RCC 7860 (cell line): ENCODE data around the gene FOXN3.

Source experiments
- DNase-seq: peaks from one replicate; pipeline ENCODE4 v3.0.0-alpha.2; 2015; ENCODE audit warnings: low spot score
- FAIRE-seq: peaks from 2 replicates; lab custom pipeline; 2012; peaks lifted over from hg19 to GRCh38; lab: Jason Lieb, UNC

The FOXN3 gene

GRCh38 chr14:89241257-89241656 lies 175.8 kb downstream of the FOXN3 start:
- no peak for FAIRE-seq
- DNase-seq, result no peak

- FAIRE-seq, result no peak
- DNase-seq, result no peak
Measured at GRCh38 chr14:89240414-89240813, 176.6 kb downstream of the FOXN3 start.

GRCh38 chr14:89239023-89239422 lies 178.0 kb downstream of the FOXN3 start:
- FAIRE-seq, result no peak

GRCh38 chr14:89237921-89238529 lies 179.0 kb downstream of the FOXN3 start:
- FAIRE-seq (no peak), DNase-seq (no peak)

More at GRCh38 chr14:89239023-89239422, 178.0 kb downstream of the FOXN3 start:
- DNase-seq, result no peak

- DNase-seq (no peak), FAIRE-seq (no peak)
Measured at GRCh38 chr14:89236851-89237250, 180.2 kb downstream of the FOXN3 start.

- FAIRE-seq (no peak), DNase-seq (no peak)
Measured at GRCh38 chr14:89233184-89233583, 183.8 kb downstream of the FOXN3 start.

- DNase-seq, result no peak
Measured at GRCh38 chr14:89232265-89233070, 184.6 kb downstream of the FOXN3 start.

GRCh38 chr14:89231426-89232113 lies 185.5 kb downstream of the FOXN3 start:
- DNase-seq, result no peak
- FAIRE-seq, result no peak

More at GRCh38 chr14:89232265-89233070, 184.6 kb downstream of the FOXN3 start:
- FAIRE-seq, result no peak

GRCh38 chr14:89228921-89229639 lies 188.0 kb downstream of the FOXN3 start:
- FAIRE-seq (no peak), DNase-seq (no peak)

GRCh38 chr14:89227496-89227836 lies 189.6 kb downstream of the FOXN3 start:
- DNase-seq, result no peak
- FAIRE-seq, result no peak

- FAIRE-seq (no peak), DNase-seq (no peak)
Measured at GRCh38 chr14:89226801-89227495, 190.1 kb downstream of the FOXN3 start.

- FAIRE-seq (no peak), DNase-seq (no peak)
Measured at GRCh38 chr14:89225607-89226006, 191.4 kb downstream of the FOXN3 start.

GRCh38 chr14:89221109-89221810 lies 195.8 kb downstream of the FOXN3 start:
- FAIRE-seq (no peak), DNase-seq (no peak)

GRCh38 chr14:89219051-89219450 lies 198.0 kb downstream of the FOXN3 start:
- FAIRE-seq (no peak), DNase-seq (no peak)

- DNase-seq, result no peak
- FAIRE-seq, result no peak
Measured at GRCh38 chr14:89217891-89218290, 199.1 kb downstream of the FOXN3 start.

GRCh38 chr14:89215531-89215930 lies 201.5 kb downstream of the FOXN3 start:
- DNase-seq, result no peak
- FAIRE-seq, result no peak

GRCh38 chr14:89215114-89215513 lies 201.9 kb downstream of the FOXN3 start:
- FAIRE-seq, result no peak

GRCh38 chr14:89214221-89214965 lies 202.6 kb downstream of the FOXN3 start:
- FAIRE-seq (no peak), DNase-seq (no peak)

More at GRCh38 chr14:89215114-89215513, 201.9 kb downstream of the FOXN3 start:
- DNase-seq, result no peak
